ENCODE results near the gene ACOT7.

The ACOT7 gene

DNA sequence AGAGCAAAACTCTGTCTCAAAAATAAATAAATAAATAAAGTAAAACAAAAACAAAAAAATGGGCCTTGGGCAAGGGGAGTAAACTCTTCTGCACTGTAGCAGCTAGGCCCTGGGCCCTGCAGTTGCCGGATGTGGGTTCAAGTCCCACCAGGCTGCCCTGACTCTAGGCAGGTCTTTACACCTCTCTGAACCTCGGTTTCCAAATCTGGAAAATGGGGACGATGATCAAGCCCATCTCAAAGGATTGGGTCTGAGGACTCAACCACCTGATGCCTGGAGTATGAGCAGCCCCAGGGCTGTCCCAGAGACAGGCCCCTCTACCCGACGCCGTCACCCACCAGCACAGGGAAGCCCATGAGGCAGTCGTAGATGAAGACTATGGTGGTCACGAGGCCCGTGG, 140.2 kb downstream of the ACOT7 start:
- no peaks in the 10 kb centered on the region for H3K9me3 ChIP-seq (ENCODE audit: control insufficient read depth in 1 of 2, low read length in 2 of 2)
- H3K27ac ChIP-seq (ENCODE audit: low read depth, low read length): no peak overlapping the region
- no peak overlapping the region for H3K9ac ChIP-seq (ENCODE audit: low read depth in 1 of 2, low read length in 2 of 2)
- H3K4me1 ChIP-seq (ENCODE audit: control insufficient read depth in 1 of 2, insufficient read depth in 2 of 2, low read length in 2 of 2): peaks cover 0 to 5% of the 10 kb centered on the region in 2 donors
- H3K36me3 ChIP-seq (ENCODE audit: control insufficient read depth in 1 of 2, insufficient read depth in 2 of 2, low read length in 2 of 2): peaks cover 0 to 10% of the 10 kb centered on the region in 2 donors
- H3K4me3 ChIP-seq (ENCODE audit: low read depth in 1 of 2, low read length in 2 of 2): no peak overlapping the region
- peaks cover 8 to 15% of the 10 kb centered on the region in 2 donors for H3K27me3 ChIP-seq (ENCODE audit: control insufficient read depth in 1 of 2, insufficient read depth in 2 of 2, low read length in 2 of 2)

DNA sequence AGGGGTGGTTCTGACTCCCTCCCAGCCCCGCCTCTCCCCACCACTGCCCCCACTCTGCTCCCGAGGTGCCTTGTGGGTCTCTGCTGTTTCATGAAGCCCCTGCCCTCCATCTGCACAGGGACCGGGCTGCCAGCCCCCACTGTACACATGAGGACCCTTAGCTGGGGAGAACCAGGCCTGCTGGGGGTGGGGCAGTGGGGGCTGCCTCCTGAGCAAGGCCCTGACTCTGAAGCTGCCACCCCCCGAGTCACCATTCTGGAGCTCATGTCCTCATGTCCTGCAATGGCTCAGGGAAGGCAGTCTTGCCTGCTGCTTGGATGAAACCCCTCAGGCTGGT, 141.2 kb downstream of the ACOT7 start:
- Histone ChIP-seq H3K27ac (ENCODE audit: low read depth, low read length) (no peak overlapping the region), H3K4me3 (ENCODE audit: low read depth in 1 of 2, low read length in 2 of 2) (no peak overlapping the region), H3K9me3 (ENCODE audit: control insufficient read depth in 1 of 2, low read length in 2 of 2) (no peaks in the 10 kb centered on the region), H3K9ac (ENCODE audit: low read depth in 1 of 2, low read length in 2 of 2) (no peak overlapping the region), H3K4me1 (ENCODE audit: control insufficient read depth in 1 of 2, insufficient read depth in 2 of 2, low read length in 2 of 2) (peaks cover 0 to 5% of the 10 kb centered on the region in 2 donors), H3K27me3 (ENCODE audit: control insufficient read depth in 1 of 2, insufficient read depth in 2 of 2, low read length in 2 of 2) (peaks cover 17% of the 10 kb centered on the region in 2 donors), H3K36me3 (ENCODE audit: control insufficient read depth in 1 of 2, insufficient read depth in 2 of 2, low read length in 2 of 2) (peaks cover 0 to 10% of the 10 kb centered on the region in 2 donors)

DNA sequence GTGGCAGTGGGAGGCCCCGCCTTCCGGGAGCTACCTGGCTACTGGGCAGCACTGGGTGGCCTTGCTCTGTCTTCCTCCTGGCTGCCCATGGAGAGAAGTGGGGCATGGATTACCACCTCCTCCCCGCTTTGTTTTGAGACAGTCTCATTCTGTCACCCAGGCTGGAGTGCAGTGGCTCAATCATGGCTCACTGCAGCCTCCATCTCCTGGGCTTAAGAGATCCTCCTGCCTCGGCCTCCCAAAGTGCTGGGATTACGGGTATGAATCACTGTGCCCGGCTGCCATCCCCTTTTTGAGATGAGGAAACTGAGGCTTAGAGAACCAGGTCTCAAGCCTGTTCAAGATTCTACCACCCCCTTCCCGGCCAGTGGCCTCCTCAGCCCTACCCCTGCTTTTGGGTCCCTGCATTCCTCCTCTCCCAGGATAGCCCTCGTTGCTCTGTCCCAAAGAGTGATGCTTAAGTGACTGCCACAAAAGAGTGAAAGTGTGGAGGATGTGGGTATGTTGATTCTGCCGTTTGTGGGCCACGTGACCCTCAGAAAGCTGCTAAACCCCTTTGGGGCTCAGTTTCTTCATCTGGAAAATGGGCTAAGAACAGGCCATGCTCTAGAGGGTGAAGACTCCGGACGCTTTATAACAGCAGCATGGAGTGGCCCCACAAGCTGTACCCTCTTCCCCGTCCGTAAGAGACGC, 141.7 kb downstream of the ACOT7 start:
- Histone ChIP-seq H3K36me3 (ENCODE audit: control insufficient read depth in 1 of 2, insufficient read depth in 2 of 2, low read length in 2 of 2) (peaks cover 0 to 10% of the 10 kb centered on the region in 2 donors), H3K27ac (ENCODE audit: low read depth, low read length) (no peak overlapping the region), H3K27me3 (ENCODE audit: control insufficient read depth in 1 of 2, insufficient read depth in 2 of 2, low read length in 2 of 2) (peaks cover 17 to 21% of the 10 kb centered on the region in 2 donors), H3K9ac (ENCODE audit: low read depth in 1 of 2, low read length in 2 of 2) (no peak overlapping the region), H3K4me3 (ENCODE audit: low read depth in 1 of 2, low read length in 2 of 2) (no peak overlapping the region), H3K4me1 (ENCODE audit: control insufficient read depth in 1 of 2, insufficient read depth in 2 of 2, low read length in 2 of 2) (peaks cover 0 to 6% of the 10 kb centered on the region in 2 donors), H3K9me3 (ENCODE audit: control insufficient read depth in 1 of 2, low read length in 2 of 2) (no peaks in the 10 kb centered on the region)

GRCh38 chr1:6251233-6251632, 142.3 kb downstream of the ACOT7 start:
- H3K4me3 ChIP-seq (ENCODE audit: low read depth in 1 of 2, low read length in 2 of 2): no peak overlapping the region
- H3K36me3 ChIP-seq (ENCODE audit: control insufficient read depth in 1 of 2, insufficient read depth in 2 of 2, low read length in 2 of 2): peaks cover 0 to 10% of the 10 kb centered on the region in 2 donors
- peaks cover 22 to 24% of the 10 kb centered on the region in 2 donors for H3K27me3 ChIP-seq (ENCODE audit: control insufficient read depth in 1 of 2, insufficient read depth in 2 of 2, low read length in 2 of 2)
- peaks cover 4 to 12% of the 10 kb centered on the region in 2 donors for H3K4me1 ChIP-seq (ENCODE audit: control insufficient read depth in 1 of 2, insufficient read depth in 2 of 2, low read length in 2 of 2)
- H3K9ac ChIP-seq (ENCODE audit: low read depth in 1 of 2, low read length in 2 of 2): no peak overlapping the region
- H3K9me3 ChIP-seq (ENCODE audit: control insufficient read depth in 1 of 2, low read length in 2 of 2): no peaks in the 10 kb centered on the region
- no peak overlapping the region for H3K27ac ChIP-seq (ENCODE audit: low read depth, low read length)

- H3K4me3 ChIP-seq (ENCODE audit: low read depth in 1 of 2, low read length in 2 of 2): no peak overlapping the region
- H3K9ac ChIP-seq (ENCODE audit: low read depth in 1 of 2, low read length in 2 of 2): no peak overlapping the region
- H3K27me3 ChIP-seq (ENCODE audit: control insufficient read depth in 1 of 2, insufficient read depth in 2 of 2, low read length in 2 of 2): peaks cover 26 to 28% of the 10 kb centered on the region in 2 donors
- H3K36me3 ChIP-seq (ENCODE audit: control insufficient read depth in 1 of 2, insufficient read depth in 2 of 2, low read length in 2 of 2): peaks cover 0 to 10% of the 10 kb centered on the region in 2 donors
- no peaks in the 10 kb centered on the region for H3K9me3 ChIP-seq (ENCODE audit: control insufficient read depth in 1 of 2, low read length in 2 of 2)
- no peak overlapping the region for H3K27ac ChIP-seq (ENCODE audit: low read depth, low read length)
- H3K4me1 ChIP-seq (ENCODE audit: control insufficient read depth in 1 of 2, insufficient read depth in 2 of 2, low read length in 2 of 2): peaks cover 7 to 19% of the 10 kb centered on the region in 2 donors
These were observed 143.6 kb downstream of the ACOT7 start for GRCh38 chr1:6249739-6250689.

DNA sequence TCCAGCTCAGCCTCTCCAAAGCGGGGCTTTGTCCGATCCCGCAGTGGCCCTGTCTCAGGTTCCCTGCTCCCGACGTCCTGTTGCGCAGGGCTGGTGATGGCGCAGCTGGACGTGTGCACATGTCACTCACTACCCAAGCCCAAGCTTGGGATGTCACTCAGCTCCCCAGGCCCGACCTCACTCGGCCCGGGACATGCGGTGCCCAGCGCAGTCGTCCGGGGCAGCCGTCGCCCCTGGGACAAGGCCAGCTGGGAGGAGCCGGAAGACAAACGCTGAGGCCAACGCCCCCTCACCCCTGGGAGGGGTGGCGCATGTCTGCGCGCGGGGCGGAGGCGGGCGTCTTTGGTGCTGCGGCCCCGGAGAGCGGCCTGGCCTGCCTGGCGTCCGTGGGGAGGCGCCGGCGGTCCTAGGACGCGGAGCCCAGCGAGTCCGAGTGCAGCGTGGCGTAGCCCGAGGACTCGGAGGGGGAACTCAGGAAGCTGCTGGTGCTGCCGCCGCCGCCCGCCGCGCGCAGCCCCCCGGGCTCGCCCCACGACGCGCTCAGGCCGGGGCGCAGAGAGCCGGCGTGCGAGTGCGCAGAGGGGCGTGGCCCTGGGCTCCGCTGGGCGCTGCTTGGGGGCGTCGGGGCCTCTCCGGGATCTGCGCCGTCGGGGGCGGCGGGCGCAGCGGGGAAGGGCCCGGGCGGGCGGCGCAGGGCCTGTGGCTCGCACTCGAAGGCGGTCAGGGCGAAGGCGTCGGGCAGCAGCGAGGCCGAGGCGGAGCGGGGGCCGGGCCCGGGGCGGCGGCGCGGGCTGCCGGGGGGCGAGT, 144.4 kb downstream of the ACOT7 start:
- H3K4me3 ChIP-seq (ENCODE audit: low read depth in 1 of 2, low read length in 2 of 2): no peak overlapping the region
- H3K27me3 ChIP-seq (ENCODE audit: control insufficient read depth in 1 of 2, insufficient read depth in 2 of 2, low read length in 2 of 2): peaks cover 32 to 34% of the 10 kb centered on the region in 2 donors
- H3K36me3 ChIP-seq (ENCODE audit: control insufficient read depth in 1 of 2, insufficient read depth in 2 of 2, low read length in 2 of 2): peaks cover 0 to 5% of the 10 kb centered on the region in 2 donors
- peaks cover 7 to 19% of the 10 kb centered on the region in 2 donors for H3K4me1 ChIP-seq (ENCODE audit: control insufficient read depth in 1 of 2, insufficient read depth in 2 of 2, low read length in 2 of 2)
- H3K9me3 ChIP-seq (ENCODE audit: control insufficient read depth in 1 of 2, low read length in 2 of 2): no peaks in the 10 kb centered on the region
- no peak overlapping the region for H3K27ac ChIP-seq (ENCODE audit: low read depth, low read length)
- H3K9ac ChIP-seq (ENCODE audit: low read depth in 1 of 2, low read length in 2 of 2): no peak overlapping the region

DNA sequence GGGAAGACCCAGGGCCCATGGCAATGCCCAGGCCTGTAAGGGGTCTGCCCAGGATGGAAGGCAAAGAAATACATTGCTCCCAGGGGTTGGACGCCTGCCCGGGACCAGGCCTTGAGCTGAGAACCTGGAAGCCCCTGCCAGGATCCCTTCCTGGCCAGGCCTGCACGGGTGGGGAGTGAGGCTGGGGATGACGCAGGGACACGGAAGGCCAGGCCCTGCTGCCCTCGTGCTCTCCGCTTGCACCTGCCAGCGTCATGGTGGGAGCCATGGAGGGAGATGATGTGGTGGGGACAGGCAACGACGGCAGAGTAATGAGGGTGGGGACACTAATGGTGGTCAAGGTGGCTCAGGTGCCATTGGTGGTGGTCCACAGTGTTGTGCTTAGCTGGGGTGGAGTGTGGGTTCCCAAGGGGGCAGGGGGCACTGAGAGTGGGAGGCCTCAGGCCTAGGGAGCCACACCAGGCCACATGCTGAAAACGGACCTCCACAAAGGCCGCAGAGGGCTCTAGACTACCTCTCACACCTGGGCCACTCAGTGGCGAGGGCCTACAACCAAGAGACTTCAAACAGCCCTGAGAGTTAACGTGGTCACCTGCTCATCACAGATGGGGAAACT, 145.3 kb downstream of the ACOT7 start:
- Histone ChIP-seq H3K4me3 (ENCODE audit: low read depth in 1 of 2, low read length in 2 of 2) (no peak overlapping the region), H3K9me3 (ENCODE audit: control insufficient read depth in 1 of 2, low read length in 2 of 2) (no peaks in the 10 kb centered on the region), H3K4me1 (ENCODE audit: control insufficient read depth in 1 of 2, insufficient read depth in 2 of 2, low read length in 2 of 2) (peaks cover 7 to 19% of the 10 kb centered on the region in 2 donors), H3K27me3 (ENCODE audit: control insufficient read depth in 1 of 2, insufficient read depth in 2 of 2, low read length in 2 of 2) (peaks cover 40 to 43% of the 10 kb centered on the region in 2 donors), H3K27ac (ENCODE audit: low read depth, low read length) (no peak overlapping the region), H3K36me3 (ENCODE audit: control insufficient read depth in 1 of 2, insufficient read depth in 2 of 2, low read length in 2 of 2) (no peaks in the 10 kb centered on the region), H3K9ac (ENCODE audit: low read depth in 1 of 2, low read length in 2 of 2) (no peak overlapping the region)

- Histone ChIP-seq H3K4me3 (ENCODE audit: low read depth in 1 of 2, low read length in 2 of 2) (no peak overlapping the region), H3K27me3 (ENCODE audit: control insufficient read depth in 1 of 2, insufficient read depth in 2 of 2, low read length in 2 of 2) (peaks cover 45 to 49% of the 10 kb centered on the region in 2 donors), H3K27ac (ENCODE audit: low read depth, low read length) (no peak overlapping the region), H3K9me3 (ENCODE audit: control insufficient read depth in 1 of 2, low read length in 2 of 2) (no peaks in the 10 kb centered on the region), H3K4me1 (ENCODE audit: control insufficient read depth in 1 of 2, insufficient read depth in 2 of 2, low read length in 2 of 2) (peaks cover 7 to 19% of the 10 kb centered on the region in 2 donors), H3K36me3 (ENCODE audit: control insufficient read depth in 1 of 2, insufficient read depth in 2 of 2, low read length in 2 of 2) (no peaks in the 10 kb centered on the region), H3K9ac (ENCODE audit: low read depth in 1 of 2, low read length in 2 of 2) (no peak overlapping the region)
These were observed 145.9 kb downstream of the ACOT7 start for GRCh38 chr1:6247651-6248050.

GRCh38 chr1:6246497-6247467, 146.8 kb downstream of the ACOT7 start:
- no peak overlapping the region for H3K4me3 ChIP-seq (ENCODE audit: low read depth in 1 of 2, low read length in 2 of 2)
- no peaks in the 10 kb centered on the region for H3K36me3 ChIP-seq (ENCODE audit: control insufficient read depth in 1 of 2, insufficient read depth in 2 of 2, low read length in 2 of 2)
- H3K4me1 ChIP-seq (ENCODE audit: control insufficient read depth in 1 of 2, insufficient read depth in 2 of 2, low read length in 2 of 2): peaks cover 7 to 19% of the 10 kb centered on the region in 2 donors
- H3K9ac ChIP-seq (ENCODE audit: low read depth in 1 of 2, low read length in 2 of 2): no peak overlapping the region
- H3K27ac ChIP-seq (ENCODE audit: low read depth, low read length): no peak overlapping the region
- no peaks in the 10 kb centered on the region for H3K9me3 ChIP-seq (ENCODE audit: control insufficient read depth in 1 of 2, low read length in 2 of 2)
- H3K27me3 ChIP-seq (ENCODE audit: control insufficient read depth in 1 of 2, insufficient read depth in 2 of 2, low read length in 2 of 2): peaks cover 45 to 49% of the 10 kb centered on the region in 2 donors

Data from duodenal mucosa (tissue), 2 donors.